Adrenal gland (tissue), 12 donors: ENCODE results near the gene PRKAR1B. TPM values are rescaled to one million over a fixed set of nuclear protein-coding genes. Genes with fewer than 3 reads are reported as not detected.

ENCODE experiments used
- DNase-seq, 7 donors: peaks; one replicate each; pipeline ENCODE4 v3.0.0-alpha.2; 2019 to 2020
- H3K27ac ChIP-seq, 5 donors: fragments of 200-600 bp; sonication (generic) in 4 of 5; 1 replicate in 3 of 5; 2 replicates in 2 of 5; pipeline versions ENCODE4 v1.5.1 to v1.8.0; 2016 to 2020; ENCODE audit warnings: mild to moderate bottlenecking in 1 of 5
- H3K27me3 ChIP-seq: fragments of 200-600 bp; 2 replicates; pipeline ENCODE4 v1.8.0; 2021
- H3K36me3 ChIP-seq, 2 donors: fragments of 200-600 bp; replicated peaks in 1 of 2; 1 replicate in 1 of 2; 2 replicates in 1 of 2; pipeline versions ENCODE4 v1.5.1 to v1.8.0; 2018 to 2022
- H3K4me1 ChIP-seq, 2 donors: fragments of 200-600 bp; replicated peaks in 1 of 2; 1 replicate in 1 of 2; 2 replicates in 1 of 2; pipeline versions ENCODE4 v1.5.1 to v1.8.0; 2018 to 2021
- H3K4me3 ChIP-seq, 4 donors: fragments of 200-600 bp; sonication (generic) in 3 of 4; one replicate each; pipeline ENCODE4 v1.5.1; 2016 to 2018
- H3K9me3 ChIP-seq, 3 donors: fragments of 200-600 bp; sonication (generic) in 1 of 3; replicated peaks in 1 of 3; 1 replicate in 2 of 3; 2 replicates in 1 of 3; pipeline versions ENCODE4 v1.5.1 to v1.8.0; 2016 to 2021
- CTCF ChIP-seq, 6 experiments: fragments of 450-650 bp in 4 of 6; fragments of 200-600 bp in 2 of 6; sonication (generic) in 1 of 6; IDR thresholded peaks; 1 replicate in 5 of 6; 2 replicates in 1 of 6; pipeline versions ENCODE4 v1.5.1 to v1.8.0; 2016 to 2021; ENCODE audit warnings: antibody characterized with exemption in 6 of 6, mild to moderate bottlenecking in 2 of 6, moderate library complexity in 1 of 6
- POLR2A ChIP-seq, 2 donors: fragments of 450-650 bp; IDR thresholded peaks; one replicate each; pipeline ENCODE4 v1.6.1; 2017; ENCODE audit warnings: antibody characterized with exemption in 2 of 2, mild to moderate bottlenecking in 2 of 2, moderate library complexity in 1 of 2
- WGBS, 4 donors: extraction: QIAGEN DNeasy Blood & Tissue Kit in 2 of 4; methylation state at CpG; one replicate each; pipeline versions ENCODE4 v1.1.5 to v1.1.7; 2013 to 2017; 5-methylcytosine and 5-hydroxymethylcytosine counted together
- intact Hi-C, 2 donors: fragments of 100-400 bp; cut with DNase I; formaldehyde crosslinking; loops; one replicate each; pipeline versions ENCODE4 v1.14.1 to v1.15.0; 2022 to 2023
- polyA plus RNA-seq, 3 donors: library from polyadenylated mRNA; stranded (reverse); fragments of 200-250 nt in 2 of 3; fragments of 350-450 nt in 1 of 3; fragmentation: Illumina TruSeq in 1 of 3; extraction: RNeasy Lipid Tissue Mini Kit (QIAGEN cat#74804) in 1 of 3; gene quantifications; one replicate each; pipeline ENCODE4 v1.2.3, GENCODE V29; 2013 to 2014
- total RNA-seq, 9 donors: library from RNA; depleted of rRNA in 4 of 9; stranded (reverse); fragments of >200 nt in 4 of 9; fragments of 120-200 nt in 1 of 9; fragmentation: NEBNext Ultra II Directional in 1 of 9; extraction: Animal tissue kit (Norgen Biotek cat#: 25700) in 1 of 9; gene quantifications; one replicate each; pipeline versions ENCODE4 v1.1.0 to v1.2.4, GENCODE V29; 2013 to 2023
- donor health status: healthy with polysubstance abuse.
- donor health status: Bipolar disorder and iron deficiency.
- donor health status: DM: yes; HTN: yes; CAD: no.
- donor health status: DM: no; HTN: no; CAD: no.
- donor health status: DM: no; HTN: no; CAD: no.
- donor health status: DM: yes; HTN: yes; CAD: no.

PRKAR1B gene
- total and polyA plus RNA-seq, 12 donors = 5.2 to 21.5 (median 11.7) TPM

DNA sequence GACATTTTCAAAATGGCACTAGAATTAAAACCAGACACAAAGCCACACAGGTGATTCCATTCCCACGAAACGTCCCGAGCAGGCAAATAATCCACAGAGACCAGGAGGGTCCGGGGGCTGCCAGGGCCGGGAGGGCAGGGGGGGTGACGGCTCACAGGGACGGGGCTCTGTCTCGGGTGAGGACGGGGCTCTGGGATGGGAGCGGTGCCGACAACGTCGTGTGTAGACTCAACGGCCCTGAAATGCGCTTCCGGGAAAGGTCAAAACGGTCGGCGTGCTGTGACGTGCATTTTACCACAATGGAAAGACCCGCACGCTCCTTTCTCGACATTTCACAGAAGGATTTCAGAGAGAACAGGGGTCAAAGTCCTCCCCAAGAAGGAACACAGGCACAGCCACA is 144.2 kb downstream of the PRKAR1B start:
- 84 to 96% (median 95%) methylated on average over 23 of the region's 23 CpGs for WGBS, 4 donors
- Histone ChIP-seq H3K27me3 (no peaks in the 10 kb centered on the region), H3K36me3 (no peaks in the 10 kb centered on the region), H3K4me3 (no peak overlapping the region), H3K9me3 (no peaks in the 10 kb centered on the region), H3K27ac (no peak overlapping the region), H3K4me1 (no peaks in the 10 kb centered on the region)
- TF ChIP-seq POLR2A (IDR thresholded peaks at IDR 0.05) (no peak), CTCF (IDR thresholded peaks at IDR 0.05) (no peak)
- DNase-seq = no peak
- intact Hi-C loops = no loop called here

GRCh38 chr7:582081-582835 is 144.8 kb downstream of the PRKAR1B start:
- TF ChIP-seq CTCF (IDR thresholded peaks at IDR 0.05) (no peak), POLR2A (IDR thresholded peaks at IDR 0.05) (no peak)
- no peak overlapping the region for H3K27ac ChIP-seq
- intact Hi-C loops = no loop called here
- H3K36me3 ChIP-seq = no peaks in the 10 kb centered on the region
- DNase-seq = no peak
- H3K4me1 ChIP-seq = no peaks in the 10 kb centered on the region
- H3K27me3 ChIP-seq = no peaks in the 10 kb centered on the region
- no peaks in the 10 kb centered on the region for H3K9me3 ChIP-seq
- no peak overlapping the region for H3K4me3 ChIP-seq
- 91 to 98% (median 96%) methylated on average over 29 to 43 of the region's 43 CpGs for WGBS, 4 donors

GRCh38 chr7:578386-578785 is 148.7 kb downstream of the PRKAR1B start:
- H3K27me3 ChIP-seq = no peaks in the 10 kb centered on the region
- no peaks in the 10 kb centered on the region for H3K9me3 ChIP-seq
- H3K4me1 ChIP-seq = no peaks in the 10 kb centered on the region
- 90 to 98% (median 97%) methylated on average over 16 of the region's 16 CpGs for WGBS, 4 donors
- DNase-seq = no peak
- no peaks in the 10 kb centered on the region for H3K36me3 ChIP-seq
- TF ChIP-seq CTCF (IDR thresholded peaks at IDR 0.05) = no peak
- TF ChIP-seq POLR2A (IDR thresholded peaks at IDR 0.05) = no peak
- H3K4me3 ChIP-seq = no peak overlapping the region
- intact Hi-C loops = no loop called here
- no peak overlapping the region for H3K27ac ChIP-seq

GRCh38 chr7:577741-578370 is 149.2 kb downstream of the PRKAR1B start:
- 89 to 94% (median 91%) methylated on average over 15 to 30 of the region's 30 CpGs for WGBS, 4 donors
- H3K4me3 ChIP-seq = no peak overlapping the region
- H3K9me3 ChIP-seq = no peaks in the 10 kb centered on the region
- no peak overlapping the region for H3K27ac ChIP-seq
- TF ChIP-seq CTCF (IDR thresholded peaks at IDR 0.05) (no peak), POLR2A (IDR thresholded peaks at IDR 0.05) (no peak)
- H3K36me3 ChIP-seq = no peaks in the 10 kb centered on the region
- DNase-seq = no peak
- no peaks in the 10 kb centered on the region for H3K27me3 ChIP-seq
- intact Hi-C loops = no loop called here
- H3K4me1 ChIP-seq = no peaks in the 10 kb centered on the region
